ENCODE measurements around the gene JPT1.

Gene JPT1

DNA sequence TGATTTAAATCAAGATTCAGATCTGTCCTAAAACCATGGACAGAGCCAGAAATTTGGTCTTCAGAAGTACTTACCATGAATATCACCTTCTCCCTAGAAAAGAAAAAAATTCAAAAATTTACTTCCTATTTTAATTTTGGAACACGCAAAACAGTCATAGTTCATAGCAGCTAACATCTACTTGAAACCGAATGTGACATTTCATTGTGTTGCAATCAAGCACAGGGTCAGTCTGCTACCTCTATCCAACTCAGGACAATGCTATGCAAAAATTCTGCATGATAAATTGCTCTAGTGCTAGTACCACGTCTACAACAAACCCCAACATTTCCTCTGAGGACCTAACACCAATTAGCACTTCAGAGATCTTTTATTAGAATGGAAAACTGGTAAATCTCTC lies 7.7 kb downstream of the JPT1 start:
- TF ChIP-seq SPI1 (IDR thresholded peaks at IDR 0.05; ENCODE audit: borderline replicate concordance, low read depth) (no peak), POLR2AphosphoS5 (IDR thresholded peaks at IDR 0.05; ENCODE audit: low read depth) (no peak), GABPA (IDR thresholded peaks at IDR 0.05; ENCODE audit: low read depth) (no peak), CTCF (IDR thresholded peaks at IDR 0.05; ENCODE audit: insufficient read depth, low read length) (no peak)
- TF ChIP-seq, protein P1, sequence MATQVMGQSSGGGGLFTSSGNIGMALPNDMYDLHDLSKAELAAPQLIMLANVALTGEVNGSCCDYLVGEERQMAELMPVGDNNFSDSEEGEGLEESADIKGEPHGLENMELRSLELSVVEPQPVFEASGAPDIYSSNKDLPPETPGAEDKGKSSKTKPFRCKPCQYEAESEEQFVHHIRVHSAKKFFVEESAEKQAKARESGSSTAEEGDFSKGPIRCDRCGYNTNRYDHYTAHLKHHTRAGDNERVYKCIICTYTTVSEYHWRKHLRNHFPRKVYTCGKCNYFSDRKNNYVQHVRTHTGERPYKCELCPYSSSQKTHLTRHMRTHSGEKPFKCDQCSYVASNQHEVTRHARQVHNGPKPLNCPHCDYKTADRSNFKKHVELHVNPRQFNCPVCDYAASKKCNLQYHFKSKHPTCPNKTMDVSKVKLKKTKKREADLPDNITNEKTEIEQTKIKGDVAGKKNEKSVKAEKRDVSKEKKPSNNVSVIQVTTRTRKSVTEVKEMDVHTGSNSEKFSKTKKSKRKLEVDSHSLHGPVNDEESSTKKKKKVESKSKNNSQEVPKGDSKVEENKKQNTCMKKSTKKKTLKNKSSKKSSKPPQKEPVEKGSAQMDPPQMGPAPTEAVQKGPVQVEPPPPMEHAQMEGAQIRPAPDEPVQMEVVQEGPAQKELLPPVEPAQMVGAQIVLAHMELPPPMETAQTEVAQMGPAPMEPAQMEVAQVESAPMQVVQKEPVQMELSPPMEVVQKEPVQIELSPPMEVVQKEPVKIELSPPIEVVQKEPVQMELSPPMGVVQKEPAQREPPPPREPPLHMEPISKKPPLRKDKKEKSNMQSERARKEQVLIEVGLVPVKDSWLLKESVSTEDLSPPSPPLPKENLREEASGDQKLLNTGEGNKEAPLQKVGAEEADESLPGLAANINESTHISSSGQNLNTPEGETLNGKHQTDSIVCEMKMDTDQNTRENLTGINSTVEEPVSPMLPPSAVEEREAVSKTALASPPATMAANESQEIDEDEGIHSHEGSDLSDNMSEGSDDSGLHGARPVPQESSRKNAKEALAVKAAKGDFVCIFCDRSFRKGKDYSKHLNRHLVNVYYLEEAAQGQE (IDR thresholded peaks at IDR 0.05; ENCODE audit: insufficient replicate concordance, low read depth) = no peak
- H3K27me3 ChIP-seq (ENCODE audit: insufficient read depth, poor library complexity, severe bottlenecking) = no peaks in the 10 kb centered on the region
- H3K4me3 ChIP-seq (replicated peaks; ENCODE audit: insufficient read depth, low read length) = no peak overlapping the region
- no peak for DNase-seq (ENCODE audit: low read depth in 1 of 2, low spot score in 1 of 2)
- H3K27ac ChIP-seq (replicated peaks) = no peak overlapping the region

DNA sequence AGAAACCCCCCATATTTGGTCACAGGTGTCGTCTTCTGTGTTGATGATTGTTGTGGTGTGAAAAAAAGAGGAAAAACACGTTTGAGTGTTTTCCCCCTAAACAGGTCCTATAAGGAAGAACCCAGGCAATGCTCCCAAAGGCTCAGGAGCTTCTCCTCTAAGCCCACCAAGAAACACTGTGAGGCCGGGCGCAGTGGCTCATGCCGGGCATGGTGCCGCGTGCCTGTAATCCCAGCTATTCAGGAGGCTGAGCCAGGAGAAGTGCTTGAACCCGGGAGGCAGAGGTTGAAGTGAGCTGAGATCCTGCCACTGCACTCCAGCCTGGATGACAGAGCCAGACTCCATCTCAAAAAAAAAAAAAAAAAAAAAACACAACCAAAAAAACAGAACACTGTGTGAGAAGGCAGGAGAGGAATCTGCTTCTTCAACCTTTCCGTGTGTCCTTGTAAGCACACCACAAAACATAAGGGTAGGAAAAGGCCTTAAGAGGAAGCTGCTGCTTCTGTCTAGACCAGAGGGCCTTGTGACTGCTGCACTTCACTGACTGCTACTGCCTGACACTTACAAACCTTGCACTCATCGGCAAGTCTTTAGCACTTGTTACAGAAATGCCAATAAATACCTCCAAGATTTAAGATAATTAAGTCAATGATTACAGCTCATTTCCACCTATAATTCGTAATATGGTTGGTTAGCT lies 9.3 kb downstream of the JPT1 start:
- no peaks in the 10 kb centered on the region for H3K27me3 ChIP-seq (ENCODE audit: insufficient read depth, poor library complexity, severe bottlenecking)
- no peak overlapping the region for H3K27ac ChIP-seq (replicated peaks)
- H3K4me3 ChIP-seq (replicated peaks; ENCODE audit: insufficient read depth, low read length) = no peak overlapping the region
- TF ChIP-seq CTCF (IDR thresholded peaks at IDR 0.05; ENCODE audit: insufficient read depth, low read length) (no peak), GABPA (IDR thresholded peaks at IDR 0.05; ENCODE audit: low read depth) (no peak), SPI1 (IDR thresholded peaks at IDR 0.05; ENCODE audit: borderline replicate concordance, low read depth) (no peak), POLR2AphosphoS5 (IDR thresholded peaks at IDR 0.05; ENCODE audit: low read depth) (no peak)
- TF ChIP-seq, protein P1 (IDR thresholded peaks at IDR 0.05; ENCODE audit: insufficient replicate concordance, low read depth) = no peak
- DNase-seq (ENCODE audit: low read depth in 1 of 2, low spot score in 1 of 2) = no peak

DNA sequence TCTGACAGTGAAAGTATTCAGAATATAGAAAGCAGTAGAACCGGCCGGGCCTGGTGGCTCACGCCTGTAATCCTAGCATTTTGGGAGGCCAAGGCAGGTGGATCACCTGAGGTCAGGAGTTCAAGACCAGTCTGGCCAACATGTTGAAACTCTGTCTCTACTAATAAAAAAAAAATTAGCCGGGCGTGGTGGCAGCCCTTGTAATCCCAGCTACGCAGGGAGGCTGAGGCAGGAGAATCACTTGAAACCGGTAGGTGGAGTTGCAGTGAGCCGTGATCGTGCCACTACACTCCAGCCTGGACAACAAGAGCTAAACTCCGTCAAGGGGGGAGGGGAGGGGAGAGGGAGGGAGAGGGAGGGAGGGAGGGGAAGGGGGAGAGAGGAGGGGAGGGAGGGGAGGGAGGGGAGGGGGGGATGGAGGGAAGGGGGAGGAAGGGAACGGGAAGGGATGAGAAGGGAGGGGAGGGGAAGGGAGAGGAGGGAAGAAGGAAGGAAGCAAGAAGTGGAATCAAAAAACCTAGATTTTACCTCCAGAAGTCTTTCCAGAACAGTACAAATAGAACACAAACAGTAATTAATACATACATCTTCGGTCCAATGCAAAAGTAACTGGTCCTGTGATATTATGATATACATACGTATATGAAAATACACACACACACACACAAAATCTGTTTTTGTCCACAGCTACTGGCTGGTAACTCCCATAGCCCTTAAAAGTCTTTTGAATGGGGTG lies 11.9 kb downstream of the JPT1 start:
- TF ChIP-seq GABPA (IDR thresholded peaks at IDR 0.05; ENCODE audit: low read depth) (no peak), SPI1 (IDR thresholded peaks at IDR 0.05; ENCODE audit: borderline replicate concordance, low read depth) (no peak), POLR2AphosphoS5 (IDR thresholded peaks at IDR 0.05; ENCODE audit: low read depth) (no peak), CTCF (IDR thresholded peaks at IDR 0.05; ENCODE audit: insufficient read depth, low read length) (no peak)
- TF ChIP-seq, protein P1 (IDR thresholded peaks at IDR 0.05; ENCODE audit: insufficient replicate concordance, low read depth) = no peak
- H3K27ac ChIP-seq (replicated peaks) = no peak overlapping the region
- H3K4me3 ChIP-seq (replicated peaks; ENCODE audit: insufficient read depth, low read length) = no peak overlapping the region
- no peaks in the 10 kb centered on the region for H3K27me3 ChIP-seq (ENCODE audit: insufficient read depth, poor library complexity, severe bottlenecking)
- no peak for DNase-seq (ENCODE audit: low read depth in 1 of 2, low spot score in 1 of 2)
